HTR-8/SVneo (cell line): ENCODE results near the gene SLC32A1.

Source experiments
- DNase-seq: peaks from one replicate; pipeline ENCODE4 v3.0.0; 2011; ENCODE audit warnings: low spot score, mixed read lengths; ENCODE audit not compliant: insufficient read length
- FAIRE-seq: peaks from 2 replicates; lab custom pipeline; 2011; peaks lifted over from hg19 to GRCh38; lab: Jason Lieb, UNC

Gene SLC32A1

DNA sequence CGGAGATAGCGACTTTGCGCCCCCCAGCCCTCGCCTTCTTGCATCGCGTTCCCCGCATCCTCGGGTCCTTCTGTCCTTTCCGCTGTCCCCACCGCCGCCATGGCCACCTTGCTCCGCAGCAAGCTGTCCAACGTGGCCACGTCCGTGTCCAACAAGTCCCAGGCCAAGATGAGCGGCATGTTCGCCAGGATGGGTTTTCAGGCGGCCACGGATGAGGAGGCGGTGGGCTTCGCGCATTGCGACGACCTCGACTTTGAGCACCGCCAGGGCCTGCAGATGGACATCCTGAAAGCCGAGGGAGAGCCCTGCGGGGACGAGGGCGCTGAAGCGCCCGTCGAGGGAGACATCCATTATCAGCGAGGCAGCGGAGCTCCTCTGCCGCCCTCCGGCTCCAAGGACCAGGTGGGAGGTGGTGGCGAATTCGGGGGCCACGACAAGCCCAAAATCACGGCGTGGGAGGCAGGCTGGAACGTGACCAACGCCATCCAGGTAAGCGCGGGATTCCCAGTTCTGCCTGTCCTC lies 401 bp downstream of the SLC32A1 start:
- DNase-seq (no peak), FAIRE-seq (peak; percentile 55)

GRCh38 chr20:38725148-38725901 lies 1.0 kb downstream of the SLC32A1 start:
- DNase-seq (no peak), FAIRE-seq (peak; percentile 95)

- FAIRE-seq: no peak
- peak; percentile 71 for DNase-seq
Measured at GRCh38 chr20:38725931-38726803, 1.9 kb downstream of the SLC32A1 start.

- no peak for DNase-seq
- FAIRE-seq: peak; percentile 46
Measured at GRCh38 chr20:38726804-38727606, 2.7 kb downstream of the SLC32A1 start.

- FAIRE-seq (peak; percentile 69), DNase-seq (no peak)
Measured at GRCh38 chr20:38727607-38728190, 3.4 kb downstream of the SLC32A1 start.

DNA sequence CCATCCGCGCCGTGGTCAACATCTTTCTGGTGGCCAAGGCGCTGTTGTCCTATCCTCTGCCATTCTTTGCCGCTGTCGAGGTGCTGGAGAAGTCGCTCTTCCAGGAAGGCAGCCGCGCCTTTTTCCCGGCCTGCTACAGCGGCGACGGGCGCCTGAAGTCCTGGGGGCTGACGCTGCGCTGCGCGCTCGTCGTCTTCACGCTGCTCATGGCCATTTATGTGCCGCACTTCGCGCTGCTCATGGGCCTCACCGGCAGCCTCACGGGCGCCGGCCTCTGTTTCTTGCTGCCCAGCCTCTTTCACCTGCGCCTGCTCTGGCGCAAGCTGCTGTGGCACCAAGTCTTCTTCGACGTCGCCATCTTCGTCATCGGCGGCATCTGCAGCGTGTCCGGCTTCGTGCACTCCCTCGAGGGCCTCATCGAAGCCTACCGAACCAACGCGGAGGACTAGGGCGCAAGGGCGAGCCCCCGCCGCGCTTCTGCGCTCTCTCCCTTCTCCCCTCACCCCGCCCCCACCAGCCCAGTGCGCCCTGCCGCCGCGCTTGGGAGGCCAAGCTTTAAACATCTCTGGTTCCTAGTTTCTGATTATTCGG lies 4.0 kb downstream of the SLC32A1 start:
- DNase-seq: no peak
- peak; percentile 26 for FAIRE-seq

DNA sequence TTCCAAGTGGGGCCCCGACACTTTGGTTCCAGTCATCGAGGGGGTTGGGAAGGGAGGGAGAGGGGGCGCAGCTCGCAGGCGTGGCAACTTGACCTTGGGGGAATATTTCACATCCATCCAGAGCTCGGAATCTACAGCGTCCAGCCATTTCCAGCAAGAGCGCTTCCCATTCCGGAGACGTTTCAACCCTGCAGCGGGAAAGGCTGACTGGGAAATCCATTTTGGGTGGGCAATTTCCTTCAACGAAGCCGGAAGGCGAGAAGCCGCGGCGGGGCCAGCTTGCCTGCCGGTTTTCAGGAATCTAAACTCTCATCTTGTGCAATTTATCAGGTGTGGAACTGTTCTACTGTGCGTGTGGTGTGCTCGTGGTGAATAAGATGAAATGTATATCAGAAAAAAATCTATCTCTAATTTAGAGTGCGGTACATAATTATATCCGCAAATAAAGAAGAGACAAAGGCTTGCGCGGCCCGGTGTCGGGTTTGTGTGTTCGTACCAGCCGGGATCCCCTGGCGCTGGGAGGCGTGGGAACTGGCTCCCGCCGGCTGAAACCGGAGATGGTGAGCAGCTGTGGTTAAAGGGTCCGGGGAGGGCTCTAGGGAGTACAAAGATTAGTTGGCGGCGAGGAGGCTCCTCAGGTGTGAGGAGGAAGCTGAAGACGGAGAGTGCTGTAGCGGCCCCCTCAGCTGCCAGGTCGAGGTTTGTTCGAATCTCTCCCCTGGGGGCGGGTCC lies 4.8 kb downstream of the SLC32A1 start:
- no peak for FAIRE-seq
- DNase-seq: no peak

- FAIRE-seq (peak; percentile 9), DNase-seq (no peak)
Measured at GRCh38 chr20:38729767-38730166, 5.5 kb downstream of the SLC32A1 start.

DNA sequence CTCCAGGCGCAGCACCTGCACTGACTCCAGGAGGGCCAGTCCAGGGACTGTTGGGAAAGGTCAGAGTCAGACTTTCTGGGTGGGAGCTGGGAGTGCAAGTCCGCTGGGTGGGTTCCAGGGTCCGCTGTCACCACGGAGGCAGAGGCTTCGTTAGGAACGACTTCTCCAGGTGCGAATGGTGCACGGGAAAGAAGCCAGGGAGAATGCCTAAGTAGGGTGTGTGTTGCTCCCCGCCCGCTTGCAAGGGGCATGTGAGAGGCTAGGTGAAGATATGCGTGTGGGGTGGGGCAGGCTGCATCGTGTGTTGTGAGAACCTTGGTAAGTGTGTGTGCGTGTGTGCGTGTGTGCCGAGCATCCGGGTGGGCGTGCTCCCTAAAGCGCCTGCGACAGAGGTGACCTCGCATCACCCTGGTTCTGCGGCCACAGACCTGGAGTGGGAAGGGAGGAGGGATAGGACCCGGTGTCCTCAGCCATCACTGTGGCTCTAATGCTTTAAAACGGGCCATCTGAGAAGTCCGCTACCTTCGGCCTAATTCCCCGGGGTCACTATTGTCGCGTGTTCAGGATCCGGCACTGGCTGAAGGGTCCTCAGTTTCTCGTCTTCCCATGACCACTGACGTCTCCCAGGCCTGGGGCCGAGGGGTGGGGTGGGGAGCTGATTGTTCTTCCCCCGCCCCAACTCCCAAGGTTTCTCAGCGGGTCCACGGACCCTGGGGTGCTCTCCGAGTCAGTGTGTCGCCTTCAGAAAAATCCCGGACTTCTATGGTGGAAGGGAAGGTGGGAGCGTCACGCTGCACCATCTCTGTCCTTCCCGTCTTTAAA lies 6.1 kb downstream of the SLC32A1 start:
- peak; percentile 85 for FAIRE-seq
- DNase-seq: no peak

- DNase-seq: peak; percentile 91
- peak; percentile 98 for FAIRE-seq
Measured at GRCh38 chr20:38730989-38731737, 6.9 kb downstream of the SLC32A1 start.

- DNase-seq: no peak
Measured at GRCh38 chr20:38731738-38732113, 7.4 kb downstream of the SLC32A1 start.

GRCh38 chr20:38732981-38733380 lies 8.7 kb downstream of the SLC32A1 start:
- DNase-seq (no peak), FAIRE-seq (no peak)

More at GRCh38 chr20:38731738-38732113, 7.4 kb downstream of the SLC32A1 start:
- no peak for FAIRE-seq

GRCh38 chr20:38735172-38735571 lies 10.9 kb downstream of the SLC32A1 start:
- FAIRE-seq (peak; percentile 54), DNase-seq (no peak)

GRCh38 chr20:38737887-38738286 lies 13.6 kb downstream of the SLC32A1 start:
- FAIRE-seq (no peak), DNase-seq (no peak)

GRCh38 chr20:38745757-38746156 lies 21.5 kb downstream of the SLC32A1 start:
- no peak for DNase-seq
- no peak for FAIRE-seq

DNA sequence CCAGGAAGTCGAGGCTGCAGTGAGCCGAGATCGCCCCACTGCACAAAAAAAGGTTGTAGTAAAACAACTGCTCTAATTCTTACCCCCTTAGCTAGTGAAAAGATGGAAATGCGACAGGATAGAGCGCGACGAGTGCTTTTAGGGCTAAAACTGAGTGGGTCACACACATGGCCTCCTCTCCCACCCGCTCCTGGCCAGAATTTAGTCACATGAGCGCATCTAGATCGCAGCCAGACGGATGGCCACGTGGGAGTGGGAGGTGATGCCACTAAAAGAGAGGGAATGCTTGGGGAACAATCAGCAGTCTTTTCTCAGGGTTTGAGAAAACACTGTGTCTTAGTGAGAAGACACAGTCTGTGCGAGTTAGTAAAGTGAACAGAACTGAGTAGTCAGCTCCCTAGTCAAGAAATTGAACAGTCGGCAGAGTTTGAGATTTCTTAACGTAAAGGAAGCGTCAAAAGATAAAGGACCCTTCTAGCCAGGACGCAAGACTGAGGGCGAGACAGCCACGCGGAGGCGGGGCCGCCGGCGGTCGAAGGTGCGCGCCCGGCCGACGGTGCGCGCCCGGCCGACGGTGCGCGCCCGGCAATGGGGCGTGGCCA lies 23.3 kb downstream of the SLC32A1 start:
- DNase-seq (no peak), FAIRE-seq (peak; percentile 98)
